ENCODE measurements around the gene TLX3.

- TF ChIP-seq, protein P1, sequence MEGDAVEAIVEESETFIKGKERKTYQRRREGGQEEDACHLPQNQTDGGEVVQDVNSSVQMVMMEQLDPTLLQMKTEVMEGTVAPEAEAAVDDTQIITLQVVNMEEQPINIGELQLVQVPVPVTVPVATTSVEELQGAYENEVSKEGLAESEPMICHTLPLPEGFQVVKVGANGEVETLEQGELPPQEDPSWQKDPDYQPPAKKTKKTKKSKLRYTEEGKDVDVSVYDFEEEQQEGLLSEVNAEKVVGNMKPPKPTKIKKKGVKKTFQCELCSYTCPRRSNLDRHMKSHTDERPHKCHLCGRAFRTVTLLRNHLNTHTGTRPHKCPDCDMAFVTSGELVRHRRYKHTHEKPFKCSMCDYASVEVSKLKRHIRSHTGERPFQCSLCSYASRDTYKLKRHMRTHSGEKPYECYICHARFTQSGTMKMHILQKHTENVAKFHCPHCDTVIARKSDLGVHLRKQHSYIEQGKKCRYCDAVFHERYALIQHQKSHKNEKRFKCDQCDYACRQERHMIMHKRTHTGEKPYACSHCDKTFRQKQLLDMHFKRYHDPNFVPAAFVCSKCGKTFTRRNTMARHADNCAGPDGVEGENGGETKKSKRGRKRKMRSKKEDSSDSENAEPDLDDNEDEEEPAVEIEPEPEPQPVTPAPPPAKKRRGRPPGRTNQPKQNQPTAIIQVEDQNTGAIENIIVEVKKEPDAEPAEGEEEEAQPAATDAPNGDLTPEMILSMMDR (IDR thresholded peaks at IDR 0.05): no peak
- no peak for TF ChIP-seq EP300 (IDR thresholded peaks at IDR 0.05)
- TF ChIP-seq POLR2A (IDR thresholded peaks at IDR 0.05): no peak
Measured at GRCh38 chr5:171357843-171358242, 48.8 kb downstream of the TLX3 start.

Measured in sigmoid colon (tissue), 4 donors.